ENCODE measurements around the gene C20orf144. TPM values are rescaled to one million over a fixed set of nuclear protein-coding genes. Genes with fewer than 3 reads are reported as not detected.

Gene C20orf144
- total RNA-seq, 1 donor from 2014 or later, result 0.24 TPM

GRCh38 chr20:33676121-33676520 is 14.0 kb downstream of the C20orf144 start:
- DNase-seq (ENCODE audit: low read depth), result no peak

- no peak for DNase-seq (ENCODE audit: low read depth)
Observed at GRCh38 chr20:33676652-33677645, 14.8 kb downstream of the C20orf144 start.

- no peak for DNase-seq (ENCODE audit: low read depth)
Observed at GRCh38 chr20:33677991-33678702, 16.0 kb downstream of the C20orf144 start.

GRCh38 chr20:33679758-33680485 is 17.8 kb downstream of the C20orf144 start:
- peak; percentile 30 for DNase-seq (ENCODE audit: low read depth)

DNA sequence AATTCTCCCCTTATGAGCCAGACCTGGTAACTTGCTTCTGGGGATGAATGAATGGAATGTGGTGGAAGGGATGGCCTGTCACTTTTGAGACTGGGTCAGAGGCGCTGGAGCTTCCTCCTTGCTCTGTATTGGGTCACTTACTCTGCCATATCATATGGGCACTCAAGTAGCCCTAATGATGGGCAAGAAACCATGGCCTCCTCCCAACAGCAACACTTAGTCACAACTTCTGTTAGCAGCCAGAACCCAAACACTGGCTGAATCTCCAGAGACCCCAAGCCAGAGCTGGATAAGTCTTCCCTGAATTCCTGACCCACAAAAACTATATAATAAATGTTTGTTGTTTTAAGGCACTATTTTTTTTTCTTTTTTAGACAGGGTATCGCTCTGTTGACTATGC is 18.6 kb downstream of the C20orf144 start:
- no peak for DNase-seq (ENCODE audit: low read depth)

GRCh38 chr20:33681288-33681687 is 19.2 kb downstream of the C20orf144 start:
- DNase-seq (ENCODE audit: low read depth), result no peak

DNA sequence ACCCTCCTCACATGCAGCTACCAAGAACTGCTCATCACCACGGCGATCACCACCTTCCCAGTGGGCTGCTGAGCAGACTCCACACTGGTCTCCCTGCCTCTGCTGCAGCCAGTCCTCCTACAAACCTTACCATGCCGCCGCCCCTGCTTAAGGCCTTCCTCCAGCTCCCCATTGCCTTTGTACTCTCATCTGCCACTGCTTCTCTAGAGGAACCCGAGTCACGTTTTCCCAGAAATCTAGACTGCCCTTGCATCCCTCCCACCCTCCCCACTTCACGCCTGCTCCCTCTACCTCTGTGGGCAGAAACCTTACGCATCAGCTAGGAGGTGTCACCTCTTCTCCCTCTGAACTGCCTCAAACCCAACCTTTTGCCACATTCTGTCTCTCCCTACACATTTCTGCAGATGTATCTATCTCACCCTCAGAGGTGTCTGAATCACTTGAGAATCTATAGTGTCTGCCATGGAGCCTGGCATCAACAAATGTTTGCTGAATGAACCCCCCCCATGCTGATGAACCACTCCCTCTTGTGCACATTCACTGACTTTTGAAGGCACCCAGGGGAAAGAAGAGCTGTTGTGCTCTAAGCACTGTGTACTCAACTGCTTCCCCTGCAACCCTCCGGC is 19.7 kb downstream of the C20orf144 start:
- no peak for DNase-seq (ENCODE audit: low read depth)

GRCh38 chr20:33684533-33685327 is 22.6 kb downstream of the C20orf144 start:
- DNase-seq (ENCODE audit: low read depth), result peak; percentile 6

DNA sequence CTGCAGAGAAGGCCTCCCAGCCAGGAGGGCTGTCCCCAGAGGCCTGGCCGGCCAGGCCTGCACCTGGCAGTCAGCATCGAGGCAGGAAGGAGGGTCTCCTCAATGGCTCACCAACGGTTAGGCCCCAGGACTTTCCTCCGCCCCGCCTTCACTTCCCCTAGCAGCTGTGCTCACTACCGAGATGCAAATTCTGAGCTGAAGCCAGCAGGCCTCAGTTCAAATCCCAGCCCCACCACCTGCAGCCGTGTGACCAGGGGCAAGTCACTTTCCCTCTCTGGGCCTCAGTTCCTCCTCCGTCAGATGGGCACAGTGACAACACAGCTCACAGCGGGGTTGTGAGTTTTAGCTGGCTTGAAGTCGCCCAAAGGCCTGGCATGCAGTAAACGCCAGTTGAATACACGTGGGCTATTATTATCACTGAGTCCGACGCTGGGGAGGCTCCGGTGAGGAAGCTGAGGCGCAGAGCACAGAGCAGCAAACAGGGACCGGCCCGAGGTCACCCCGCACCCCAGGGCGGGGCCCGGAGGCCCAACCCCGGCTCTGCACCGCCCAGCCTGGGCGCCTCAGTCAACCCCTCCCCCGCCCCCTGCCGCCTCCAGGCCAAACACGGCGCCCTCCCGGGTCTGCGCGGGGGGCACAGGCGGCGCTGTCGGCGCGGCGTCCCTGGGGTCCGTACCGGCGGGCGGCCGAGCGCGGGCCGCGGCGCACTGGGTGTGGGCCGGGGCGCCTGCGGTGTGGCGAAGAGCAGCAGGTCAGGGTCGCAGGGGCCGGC is 23.4 kb downstream of the C20orf144 start:
- peak; percentile 38 for DNase-seq (ENCODE audit: low read depth)

- DNase-seq (ENCODE audit: low read depth), result peak; percentile 95
Observed at GRCh38 chr20:33686100-33686983, 24.2 kb downstream of the C20orf144 start, which contains the start of gene E2F1. Gene E2F1 (minus strand): TSS chr20:33686385. CDS start chr20:33686264, 121 bp downstream.

GRCh38 chr20:33686984-33687366 is 24.8 kb downstream of the C20orf144 start:
- DNase-seq (ENCODE audit: low read depth), result no peak

DNA sequence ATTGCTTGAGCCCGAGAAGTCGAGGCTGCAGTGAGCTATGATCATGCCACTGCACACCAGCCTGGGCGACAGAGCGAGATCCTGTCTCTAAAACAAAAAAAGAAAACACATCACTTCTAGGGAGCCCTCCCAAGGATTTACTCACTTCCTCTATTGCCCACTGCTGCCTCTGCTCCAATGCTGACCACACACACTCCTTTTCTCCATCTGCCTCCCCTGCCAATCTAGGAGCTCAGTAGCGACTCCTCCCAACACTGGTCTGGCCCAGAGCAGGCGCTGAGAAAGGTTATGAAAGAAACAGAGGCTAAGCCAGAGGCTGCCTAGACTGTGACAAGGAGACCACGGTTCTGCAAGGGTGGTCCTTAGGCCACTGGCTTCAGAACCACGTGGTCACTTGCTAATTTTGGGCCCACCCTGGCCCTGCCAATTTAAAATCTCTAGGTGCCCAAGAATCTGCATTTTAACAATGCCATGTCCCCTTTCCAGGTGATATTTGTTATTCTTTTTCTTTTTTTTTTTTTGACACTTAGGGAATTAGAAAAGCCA is 25.3 kb downstream of the C20orf144 start:
- DNase-seq (ENCODE audit: low read depth), result no peak

DNA sequence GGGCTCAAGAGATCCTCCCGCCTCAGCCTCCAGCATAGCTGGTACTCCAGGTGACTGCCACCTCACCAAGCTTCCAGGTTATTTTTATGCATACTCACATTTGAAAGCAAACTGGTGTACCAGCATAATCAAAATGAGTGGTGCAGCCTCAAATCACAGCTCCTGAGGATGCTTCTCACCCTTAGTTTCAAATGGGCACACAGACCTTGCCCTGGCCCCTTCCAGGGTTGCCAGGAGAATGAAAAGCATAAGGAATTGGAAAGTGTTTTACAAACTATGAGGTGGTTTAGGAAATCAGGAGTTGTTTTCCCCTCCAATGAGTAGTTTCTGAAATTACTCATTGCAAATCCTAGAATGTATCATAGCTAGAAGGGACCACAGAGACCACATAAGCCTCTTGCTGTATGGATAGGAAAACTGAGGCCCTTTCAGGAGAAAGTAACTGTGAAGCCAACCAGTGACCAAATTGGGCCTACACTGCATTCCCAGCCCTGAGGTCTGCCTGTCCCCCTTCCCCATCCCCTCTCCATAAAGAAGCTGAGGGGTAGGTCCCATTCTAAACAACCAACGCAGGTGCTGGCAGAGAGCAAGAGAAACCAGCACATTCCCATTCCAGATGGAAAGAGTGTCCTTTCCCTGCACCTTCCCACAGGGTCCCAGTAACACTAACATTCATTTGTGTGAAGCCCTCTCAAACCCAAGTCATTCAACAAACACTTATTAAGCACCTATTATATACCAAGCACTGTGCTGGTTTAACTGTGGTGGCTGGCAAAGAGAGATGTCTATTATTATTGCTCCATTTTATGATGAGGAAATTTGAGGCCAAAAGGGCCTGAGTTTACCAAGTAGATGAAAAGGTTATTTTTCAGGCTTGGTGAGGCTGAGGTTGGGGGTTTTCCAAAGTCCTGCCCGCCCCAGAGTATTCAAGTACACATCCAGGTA is 26.1 kb downstream of the C20orf144 start:
- no peak for DNase-seq (ENCODE audit: low read depth)

DNA sequence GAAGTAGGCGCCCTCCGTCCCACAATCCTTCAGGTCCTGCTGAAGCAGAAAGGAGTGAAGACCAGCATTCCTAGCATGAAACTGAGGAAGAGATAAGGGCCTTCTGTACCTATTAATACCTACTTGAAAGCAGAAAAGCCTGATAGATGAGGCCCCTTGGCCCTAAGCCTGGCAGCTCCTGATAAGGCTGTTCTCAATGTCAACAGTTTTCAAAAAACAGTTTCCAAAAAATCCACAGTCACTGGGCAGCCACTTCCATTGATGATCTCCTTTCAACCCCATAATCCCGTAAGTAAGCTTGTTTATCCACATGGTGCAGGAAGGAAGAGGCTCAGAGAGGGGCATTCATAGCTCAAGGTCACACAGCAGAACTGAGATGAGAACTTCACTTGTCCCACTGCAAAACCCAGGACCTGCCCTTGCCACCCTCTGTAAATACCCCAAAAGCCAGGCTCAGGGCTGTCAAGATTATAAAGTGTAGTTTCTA is 26.9 kb downstream of the C20orf144 start:
- DNase-seq (ENCODE audit: low read depth), result no peak

GRCh38 chr20:33689493-33689892 is 27.4 kb downstream of the C20orf144 start:
- DNase-seq (ENCODE audit: low read depth), result no peak

DNA sequence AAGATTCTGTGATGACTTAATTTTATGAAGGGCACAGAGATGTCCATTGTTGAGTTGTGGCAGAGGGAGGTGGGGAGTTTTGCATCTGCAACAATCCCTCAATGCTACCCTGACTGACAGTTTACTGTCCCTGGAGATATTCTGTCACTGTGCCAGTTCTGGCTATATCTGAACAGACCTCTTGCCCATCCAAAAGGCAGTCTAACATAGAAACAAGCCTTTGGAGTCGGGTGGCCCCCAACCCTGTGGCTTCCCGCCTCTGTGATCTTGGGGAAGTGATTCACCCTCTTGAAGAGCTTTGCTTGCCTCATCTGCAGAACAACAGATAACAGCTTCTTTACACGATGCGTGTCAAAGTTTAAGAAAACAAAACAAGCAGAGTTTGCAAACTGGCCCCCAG is 27.8 kb downstream of the C20orf144 start:
- DNase-seq (ENCODE audit: low read depth), result peak; percentile 57

DNA sequence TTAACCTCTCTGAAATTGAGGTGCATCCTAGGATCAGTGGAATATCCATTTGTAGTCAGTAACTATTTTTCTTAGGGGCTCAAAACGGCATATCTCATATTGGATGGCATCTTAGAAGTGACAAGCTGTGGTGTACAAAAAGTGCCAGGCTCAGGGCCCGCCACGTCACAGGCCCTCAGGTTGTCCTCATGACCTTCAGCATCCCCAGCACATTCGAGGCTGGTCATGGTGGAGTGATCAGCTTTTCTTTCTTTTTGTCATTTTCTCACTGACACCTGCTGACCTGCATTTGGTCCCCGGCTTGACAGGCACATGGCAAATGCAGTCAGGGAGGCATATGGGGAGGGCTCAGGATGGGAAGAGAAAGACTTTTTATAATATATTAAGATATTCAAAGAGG is 31.2 kb downstream of the C20orf144 start:
- no peak for DNase-seq (ENCODE audit: low read depth)
